Hindlimb muscle (tissue), 1 donor: Measurements from ENCODE around the gene FANCC. TPM values are rescaled to one million over a fixed set of nuclear protein-coding genes. Genes with fewer than 3 reads are reported as not detected.

Experiments used
- DNase-seq: peaks from one replicate; pipeline ENCODE4 v3.0.0-alpha.2; 2013
- polyA plus RNA-seq: library from polyadenylated mRNA; unstranded; fragments of 120-200 nt; gene quantifications from one replicate; pipeline ENCODE4 v1.2.1, GENCODE V29; 2013; ENCODE audit not compliant: insufficient read length

Gene FANCC
- polyA plus RNA-seq, 1 donor, result 17.7 TPM

- no peak for DNase-seq
Observed at GRCh38 chr9:95058795-95059386, 258.6 kb downstream of the FANCC start.

GRCh38 chr9:95058121-95058785 is 259.3 kb downstream of the FANCC start:
- DNase-seq, result no peak

- no peak for DNase-seq
Observed at GRCh38 chr9:95057101-95057500, 260.4 kb downstream of the FANCC start.

GRCh38 chr9:95055851-95056551 is 261.5 kb downstream of the FANCC start:
- DNase-seq, result peak; percentile 80

- no peak for DNase-seq
Observed at GRCh38 chr9:95055334-95055850, 262.1 kb downstream of the FANCC start.

GRCh38 chr9:95053611-95054570 is 263.6 kb downstream of the FANCC start:
- no peak for DNase-seq

GRCh38 chr9:95049761-95050160 is 267.7 kb downstream of the FANCC start:
- no peak for DNase-seq

Other genes starting within 250 kb of the FANCC start
- gene PTCH1, start 199.3 kb upstream of the FANCC start, polyA plus RNA-seq, result 7.3 TPM